ENCODE measurements around the gene PNMT. TPM values are rescaled to one million over a fixed set of nuclear protein-coding genes. Genes with fewer than 3 reads are reported as not detected.

The PNMT gene
- polyA plus RNA-seq, 1 experiment = not detected

DNA sequence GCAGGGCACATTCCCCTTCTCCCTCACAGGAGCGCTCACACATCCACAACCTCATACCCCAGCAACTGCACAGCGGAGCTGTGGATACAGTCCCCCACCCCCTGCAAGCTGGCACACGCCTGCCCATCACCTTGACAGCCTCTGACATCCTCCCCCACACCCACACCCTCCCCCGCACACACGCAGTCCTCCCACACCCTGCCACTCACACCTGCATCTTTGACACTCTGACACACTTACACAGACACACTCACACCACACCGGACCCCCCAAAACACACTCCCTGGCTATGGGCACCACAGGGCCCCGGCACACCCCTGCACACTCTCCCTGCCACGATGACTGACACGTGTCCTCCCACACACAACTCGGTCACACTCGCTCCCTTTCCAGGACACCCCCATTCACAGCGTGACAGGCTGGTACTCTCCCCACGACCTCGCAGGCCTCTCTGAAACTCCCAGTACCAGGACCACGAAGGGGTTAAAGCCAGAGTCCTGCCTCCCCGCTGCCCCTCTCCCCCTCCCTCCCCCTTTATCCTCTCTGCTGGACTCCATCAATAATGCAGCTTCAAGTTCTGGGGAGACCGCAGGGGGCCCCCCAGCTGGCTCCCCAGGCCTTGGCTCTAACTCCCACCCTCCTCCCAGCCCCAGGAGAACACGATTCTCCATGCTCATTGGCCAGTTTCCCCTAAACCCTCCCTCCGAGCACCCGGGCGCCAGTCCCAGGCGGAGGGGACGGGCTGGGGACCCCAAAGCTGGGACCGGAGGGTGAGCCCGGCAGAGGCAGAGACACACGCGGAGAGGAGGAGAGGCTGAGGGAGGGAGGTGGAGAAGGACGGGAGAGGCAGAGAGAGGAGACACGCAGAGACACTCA, 41.8 kb upstream of the PNMT start, which contains the start of gene PPP1R1B:
Gene PPP1R1B (plus strand): TSS at position 782 of the 876 bp plus-strand sequence. CDS start 441 bp downstream, outside the sequence.
- no peak for DNase-seq (ENCODE audit: low read depth)
- POLR2A ChIA-PET = no interaction called here
- CTCF ChIA-PET = interaction anchor here (0.8 to 8.7 kb wide), 4 partner anchors 5 to 77 kb away, joined by 4 to 193 read pairs (median 171); partner anchors contain the start of genes PNMT and TCAP
- peaks cover 42% of the 10 kb centered on the region for H3K27me3 ChIP-seq (ENCODE audit: control insufficient read depth, insufficient read depth, low read length)
- H3K4me3 ChIP-seq (ENCODE audit: low read depth, low read length) = no peak within 1 kb of the TSS
- no peaks in the 10 kb centered on the region; the same call in 1 of the 2 replicates for H3K36me3 ChIP-seq (ENCODE audit: control insufficient read depth, insufficient read depth, low read length)
- TF ChIP-seq, protein P1, sequence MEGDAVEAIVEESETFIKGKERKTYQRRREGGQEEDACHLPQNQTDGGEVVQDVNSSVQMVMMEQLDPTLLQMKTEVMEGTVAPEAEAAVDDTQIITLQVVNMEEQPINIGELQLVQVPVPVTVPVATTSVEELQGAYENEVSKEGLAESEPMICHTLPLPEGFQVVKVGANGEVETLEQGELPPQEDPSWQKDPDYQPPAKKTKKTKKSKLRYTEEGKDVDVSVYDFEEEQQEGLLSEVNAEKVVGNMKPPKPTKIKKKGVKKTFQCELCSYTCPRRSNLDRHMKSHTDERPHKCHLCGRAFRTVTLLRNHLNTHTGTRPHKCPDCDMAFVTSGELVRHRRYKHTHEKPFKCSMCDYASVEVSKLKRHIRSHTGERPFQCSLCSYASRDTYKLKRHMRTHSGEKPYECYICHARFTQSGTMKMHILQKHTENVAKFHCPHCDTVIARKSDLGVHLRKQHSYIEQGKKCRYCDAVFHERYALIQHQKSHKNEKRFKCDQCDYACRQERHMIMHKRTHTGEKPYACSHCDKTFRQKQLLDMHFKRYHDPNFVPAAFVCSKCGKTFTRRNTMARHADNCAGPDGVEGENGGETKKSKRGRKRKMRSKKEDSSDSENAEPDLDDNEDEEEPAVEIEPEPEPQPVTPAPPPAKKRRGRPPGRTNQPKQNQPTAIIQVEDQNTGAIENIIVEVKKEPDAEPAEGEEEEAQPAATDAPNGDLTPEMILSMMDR (IDR thresholded peaks at IDR 0.05; ENCODE audit: insufficient read depth, low read depth, low read length) = no peak

DNA sequence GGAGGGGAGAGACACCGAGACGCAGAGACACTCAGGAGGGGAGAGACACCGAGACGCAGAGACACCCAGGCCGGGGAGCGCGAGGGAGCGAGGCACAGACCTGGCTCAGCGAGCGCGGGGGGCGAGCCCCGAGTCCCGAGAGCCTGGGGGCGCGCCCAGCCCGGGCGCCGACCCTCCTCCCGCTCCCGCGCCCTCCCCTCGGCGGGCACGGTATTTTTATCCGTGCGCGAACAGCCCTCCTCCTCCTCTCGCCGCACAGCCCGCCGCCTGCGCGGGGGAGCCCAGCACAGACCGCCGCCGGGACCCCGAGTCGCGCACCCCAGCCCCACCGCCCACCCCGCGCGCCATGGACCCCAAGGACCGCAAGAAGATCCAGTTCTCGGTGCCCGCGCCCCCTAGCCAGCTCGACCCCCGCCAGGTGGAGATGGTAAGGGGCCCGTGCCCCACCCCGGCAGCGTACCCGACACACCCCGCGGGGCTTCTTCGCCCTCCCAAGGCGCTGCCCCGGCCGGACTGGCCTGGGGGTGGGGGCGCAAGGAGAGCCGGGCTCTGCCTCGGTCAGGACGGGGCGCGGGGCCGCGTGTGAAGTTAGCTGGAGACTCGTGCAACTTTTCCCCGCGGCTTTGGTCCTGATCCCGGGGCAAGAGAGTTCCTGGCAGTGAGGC, 41.1 kb upstream of the PNMT start:
- ChIA-PET CTCF (interaction anchor here (1.1 to 1.7 kb wide), 4 partner anchors 26 to 90 kb away, joined by 3 to 6 read pairs (median 4); no protein-coding TSS in a partner anchor), POLR2A (no interaction called here)
- no peak for DNase-seq (ENCODE audit: low read depth)
- no peak overlapping the region for H3K4me3 ChIP-seq (ENCODE audit: low read depth, low read length)
- no peaks in the 10 kb centered on the region; the same call in 1 of the 2 replicates for H3K36me3 ChIP-seq (ENCODE audit: control insufficient read depth, insufficient read depth, low read length)
- peaks cover 50% of the 10 kb centered on the region for H3K27me3 ChIP-seq (ENCODE audit: control insufficient read depth, insufficient read depth, low read length)
- TF ChIP-seq, protein P1 (IDR thresholded peaks at IDR 0.05; ENCODE audit: insufficient read depth, low read depth, low read length) = no peak

DNA sequence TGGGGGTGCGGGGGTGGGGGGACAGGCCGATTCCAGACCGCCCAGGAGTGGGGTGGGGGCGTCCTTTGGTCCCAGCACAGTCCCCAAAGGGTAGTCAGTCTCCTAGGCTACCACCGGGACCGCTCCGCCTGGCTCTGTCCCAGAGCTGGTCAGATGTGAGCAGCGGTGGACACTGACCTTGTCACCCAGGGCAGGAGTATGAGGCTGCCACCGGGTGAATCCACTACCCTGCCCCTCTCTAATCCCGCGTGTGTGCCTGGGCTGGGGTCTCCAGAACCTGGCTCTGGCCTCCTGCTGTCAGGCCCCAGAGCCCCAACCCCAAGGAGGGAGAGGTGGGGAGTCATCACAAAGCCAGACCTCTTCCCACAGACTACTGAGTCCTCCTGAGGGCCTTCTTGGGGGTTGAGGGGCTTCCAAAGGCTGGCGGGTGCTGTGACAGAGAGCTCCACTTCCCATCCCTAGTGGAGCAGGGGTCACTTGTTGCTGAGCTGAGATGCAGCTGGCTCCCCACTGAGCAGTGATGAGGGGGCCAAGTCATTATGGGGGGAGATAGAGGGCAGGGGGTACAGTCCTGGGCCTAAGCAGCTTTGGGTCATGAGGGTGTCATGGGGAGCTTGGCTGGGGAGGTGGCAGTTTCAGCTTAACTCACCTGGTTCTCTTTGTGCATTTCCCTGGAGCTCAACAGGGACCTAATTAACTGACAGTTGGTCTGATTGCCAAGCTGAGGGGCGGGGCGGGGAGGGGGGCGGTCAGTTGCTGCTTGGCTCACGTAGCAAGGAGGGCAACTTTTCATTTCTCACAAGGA, 40.3 kb upstream of the PNMT start:
- TF ChIP-seq, protein P1 (IDR thresholded peaks at IDR 0.05; ENCODE audit: insufficient read depth, low read depth, low read length) = no peak
- DNase-seq (ENCODE audit: low read depth) = no peak
- no peaks in the 10 kb centered on the region; the same call in 1 of the 2 replicates for H3K36me3 ChIP-seq (ENCODE audit: control insufficient read depth, insufficient read depth, low read length)
- no peak overlapping the region for H3K4me3 ChIP-seq (ENCODE audit: low read depth, low read length)
- ChIA-PET POLR2A (no interaction called here), CTCF (interaction anchor here (1.1 to 7.9 kb wide), 5 partner anchors 6 to 91 kb away, joined by 3 to 157 read pairs (median 4); no protein-coding TSS in a partner anchor)
- peaks cover 55% of the 10 kb centered on the region for H3K27me3 ChIP-seq (ENCODE audit: control insufficient read depth, insufficient read depth, low read length)

DNA sequence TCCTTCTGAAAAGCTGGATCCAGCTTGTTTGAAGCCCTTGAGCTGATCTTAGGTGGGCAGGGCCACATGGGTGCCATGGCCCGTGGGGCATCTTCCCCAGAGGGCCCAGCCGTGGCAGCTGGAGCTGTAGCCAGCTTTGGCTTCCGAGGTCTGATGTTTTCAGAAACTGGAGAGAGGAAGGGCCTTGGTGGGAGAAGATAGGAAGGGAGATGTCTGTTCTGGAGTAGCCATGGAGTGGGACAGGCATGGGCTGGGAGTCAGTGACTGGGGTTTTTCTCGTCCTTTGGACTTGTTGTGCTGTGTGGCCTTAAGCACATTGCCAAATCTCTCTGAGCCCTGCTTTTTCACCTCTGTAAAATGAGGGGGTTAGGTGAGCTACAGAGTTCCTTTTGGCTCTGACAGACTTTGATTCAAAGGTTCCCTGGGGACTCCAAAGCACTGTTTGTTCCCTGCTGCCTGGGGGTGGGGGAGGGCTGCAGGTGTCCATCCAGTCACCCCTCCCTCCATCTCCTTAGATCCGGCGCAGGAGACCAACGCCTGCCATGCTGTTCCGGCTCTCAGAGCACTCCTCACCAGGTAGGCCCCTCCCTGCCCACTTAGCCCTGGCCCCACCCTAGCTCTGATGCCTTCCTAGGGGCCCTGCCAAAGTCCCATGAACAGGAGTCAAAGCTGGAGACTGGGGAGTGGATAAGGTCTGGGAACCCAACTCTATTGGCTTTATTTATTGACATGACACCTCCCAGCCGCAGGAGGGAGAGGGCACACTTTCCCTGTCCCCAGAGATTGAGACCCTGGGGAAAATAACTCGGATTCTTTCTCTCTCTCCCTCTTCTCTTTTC, 39.4 kb upstream of the PNMT start:
- ChIA-PET CTCF (interaction anchor here (0.6 to 7.9 kb wide), 6 partner anchors 7 to 225 kb away, joined by 3 to 157 read pairs (median 4); no protein-coding TSS in a partner anchor), POLR2A (no interaction called here)
- Histone ChIP-seq H3K27me3 (ENCODE audit: control insufficient read depth, insufficient read depth, low read length) (peaks cover 55% of the 10 kb centered on the region), H3K36me3 (ENCODE audit: control insufficient read depth, insufficient read depth, low read length) (no peaks in the 10 kb centered on the region; the same call in 1 of the 2 replicates), H3K4me3 (ENCODE audit: low read depth, low read length) (no peak overlapping the region)
- TF ChIP-seq, protein P1 (IDR thresholded peaks at IDR 0.05; ENCODE audit: insufficient read depth, low read depth, low read length) = no peak
- no peak for DNase-seq (ENCODE audit: low read depth)
